ENCODE data around the gene CSNK2A2.

CSNK2A2 gene

GRCh38 chr16:58234831-58235595, 37.1 kb upstream of the CSNK2A2 start:
- TF ChIP-seq, protein P1, sequence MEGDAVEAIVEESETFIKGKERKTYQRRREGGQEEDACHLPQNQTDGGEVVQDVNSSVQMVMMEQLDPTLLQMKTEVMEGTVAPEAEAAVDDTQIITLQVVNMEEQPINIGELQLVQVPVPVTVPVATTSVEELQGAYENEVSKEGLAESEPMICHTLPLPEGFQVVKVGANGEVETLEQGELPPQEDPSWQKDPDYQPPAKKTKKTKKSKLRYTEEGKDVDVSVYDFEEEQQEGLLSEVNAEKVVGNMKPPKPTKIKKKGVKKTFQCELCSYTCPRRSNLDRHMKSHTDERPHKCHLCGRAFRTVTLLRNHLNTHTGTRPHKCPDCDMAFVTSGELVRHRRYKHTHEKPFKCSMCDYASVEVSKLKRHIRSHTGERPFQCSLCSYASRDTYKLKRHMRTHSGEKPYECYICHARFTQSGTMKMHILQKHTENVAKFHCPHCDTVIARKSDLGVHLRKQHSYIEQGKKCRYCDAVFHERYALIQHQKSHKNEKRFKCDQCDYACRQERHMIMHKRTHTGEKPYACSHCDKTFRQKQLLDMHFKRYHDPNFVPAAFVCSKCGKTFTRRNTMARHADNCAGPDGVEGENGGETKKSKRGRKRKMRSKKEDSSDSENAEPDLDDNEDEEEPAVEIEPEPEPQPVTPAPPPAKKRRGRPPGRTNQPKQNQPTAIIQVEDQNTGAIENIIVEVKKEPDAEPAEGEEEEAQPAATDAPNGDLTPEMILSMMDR (IDR thresholded peaks at IDR 0.05; ENCODE audit: low read depth, low read length), result no peak
- H3K4me1 ChIP-seq, result no peaks in the 10 kb centered on the region
- no peaks in the 10 kb centered on the region for H3K36me3 ChIP-seq
- H3K4me3 ChIP-seq (ENCODE audit: low read depth, low read length), result no peak overlapping the region
- H3K9me3 ChIP-seq, result no peaks in the 10 kb centered on the region; the same call in 1 of the 2 replicates
- DNase-seq, result no peak
- peaks cover 36% of the 10 kb centered on the region for H3K27me3 ChIP-seq

GRCh38 chr16:58230259-58230658, 32.4 kb upstream of the CSNK2A2 start:
- Histone ChIP-seq H3K27me3 (peaks cover 14% of the 10 kb centered on the region), H3K4me3 (ENCODE audit: low read depth, low read length) (no peak overlapping the region), H3K4me1 (no peaks in the 10 kb centered on the region), H3K9me3 (no peaks in the 10 kb centered on the region; the same call in 1 of the 2 replicates), H3K36me3 (no peaks in the 10 kb centered on the region)
- TF ChIP-seq, protein P1 (IDR thresholded peaks at IDR 0.05; ENCODE audit: low read depth, low read length), result no peak
- no peak for DNase-seq

- H3K4me3 ChIP-seq (ENCODE audit: low read depth, low read length), result no peak overlapping the region
- H3K4me1 ChIP-seq, result no peaks in the 10 kb centered on the region
- TF ChIP-seq, protein P1 (IDR thresholded peaks at IDR 0.05; ENCODE audit: low read depth, low read length), result no peak
These were observed 28.9 kb upstream of the CSNK2A2 start for GRCh38 chr16:58226790-58227189.

DNA sequence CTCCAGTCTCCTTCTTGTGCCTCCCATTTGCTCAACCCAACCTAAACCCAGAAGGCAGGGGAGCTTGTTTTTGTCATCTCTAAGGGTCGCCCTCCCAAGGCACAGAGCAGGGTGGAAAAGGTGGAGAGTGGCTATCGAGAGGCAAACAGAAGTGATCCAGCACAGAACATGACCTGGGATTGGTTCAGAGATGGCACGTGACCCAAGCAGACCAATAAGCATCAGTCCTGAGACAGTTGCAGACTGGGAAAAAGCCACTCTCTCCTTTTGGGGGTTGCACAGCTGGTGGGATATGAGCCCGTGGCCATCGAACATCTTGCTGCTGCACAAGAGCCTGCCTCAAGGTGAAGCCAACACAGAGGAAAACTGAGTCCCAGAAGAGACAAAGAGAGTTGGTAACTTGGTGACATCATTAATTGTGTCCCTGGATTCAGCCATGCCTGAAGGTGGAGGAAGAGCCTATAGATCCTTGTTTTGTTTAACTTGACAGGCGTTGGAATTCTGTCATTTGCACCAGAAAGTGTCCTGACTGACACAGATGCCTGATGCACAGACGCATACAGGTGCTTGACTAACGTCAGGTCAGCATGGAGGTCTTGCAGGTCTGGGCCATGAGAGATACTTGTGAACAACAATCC, 28.2 kb upstream of the CSNK2A2 start:
- no peak for DNase-seq
- H3K4me1 ChIP-seq, result no peaks in the 10 kb centered on the region
- no peaks in the 10 kb centered on the region for H3K36me3 ChIP-seq
- H3K4me3 ChIP-seq (ENCODE audit: low read depth, low read length), result no peak overlapping the region
- no peaks in the 10 kb centered on the region for H3K9me3 ChIP-seq
- TF ChIP-seq, protein P1 (IDR thresholded peaks at IDR 0.05; ENCODE audit: low read depth, low read length), result no peak
- H3K27me3 ChIP-seq, result no peaks in the 10 kb centered on the region

More at GRCh38 chr16:58226790-58227189, 28.9 kb upstream of the CSNK2A2 start:
- Histone ChIP-seq H3K9me3 (no peaks in the 10 kb centered on the region), H3K27me3 (no peaks in the 10 kb centered on the region), H3K36me3 (no peaks in the 10 kb centered on the region)
- DNase-seq, result no peak

DNA sequence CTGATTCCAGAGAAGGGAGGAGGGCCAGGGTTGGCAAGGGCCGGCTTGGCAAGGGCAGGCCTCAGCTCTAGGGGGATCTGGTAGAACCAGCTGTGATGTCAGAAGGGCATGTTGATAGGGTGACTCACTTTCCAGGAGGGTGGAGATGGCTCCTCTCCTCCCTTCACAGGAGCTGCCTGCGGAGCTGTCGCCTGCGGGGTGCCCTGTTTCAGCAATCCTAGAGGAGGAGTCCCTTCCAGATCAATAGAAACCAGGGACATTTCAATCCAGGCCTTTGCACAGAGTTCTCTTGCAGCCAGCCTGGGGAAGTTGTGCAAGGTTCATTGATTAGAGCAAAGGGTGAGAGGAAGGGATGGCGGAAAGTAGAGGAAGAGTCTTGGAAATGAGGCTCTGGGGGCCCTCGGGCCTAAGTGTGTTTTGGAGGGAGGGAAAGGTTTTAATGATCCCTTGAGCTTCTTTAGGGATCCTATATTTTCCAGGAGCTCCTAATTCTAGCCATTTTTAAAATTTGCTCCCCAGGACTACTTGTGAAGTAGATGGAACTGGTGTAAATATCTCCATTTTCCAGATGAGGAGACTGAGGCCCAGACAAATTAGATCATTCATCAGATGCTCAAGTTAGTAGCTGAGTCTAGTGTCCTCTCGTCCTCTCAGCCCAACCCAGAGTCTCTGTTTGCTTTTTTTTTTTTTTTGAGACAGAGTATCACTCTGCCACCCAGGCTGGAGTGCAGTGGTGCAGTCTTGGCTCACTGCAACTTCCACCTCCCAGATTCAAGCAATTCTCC, 24.8 kb upstream of the CSNK2A2 start:
- no peaks in the 10 kb centered on the region for H3K36me3 ChIP-seq
- no peak overlapping the region for H3K4me3 ChIP-seq (ENCODE audit: low read depth, low read length)
- DNase-seq, result no peak
- TF ChIP-seq, protein P1 (IDR thresholded peaks at IDR 0.05; ENCODE audit: low read depth, low read length), result no peak
- H3K9me3 ChIP-seq, result no peaks in the 10 kb centered on the region
- H3K27me3 ChIP-seq, result peaks cover 20% of the 10 kb centered on the region
- H3K4me1 ChIP-seq, result no peaks in the 10 kb centered on the region
